Stimulated activated CD8-positive, alpha-beta memory T cell treated with anti-CD3 and anti-CD28 coated beads, Interleukin-2, amount 100 ng/mL, for 1 hour (primary cell): Measurements from ENCODE around the gene MIB1.
A peak's percentile ranks its signal among the peaks of the same experiment; 100 is the strongest.
"Not testable (repeated sequence)": the region's sequence is repeated elsewhere in the genome, so short reads cannot be mapped to it uniquely, and the experiment has no call there.

Source experiments
- DNase-seq, 2 donors: peaks; one replicate each; pipeline ENCODE4 v3.0.0-alpha.2; 2020; ENCODE audit warnings: low read depth in 2 of 2

MIB1 gene

DNA sequence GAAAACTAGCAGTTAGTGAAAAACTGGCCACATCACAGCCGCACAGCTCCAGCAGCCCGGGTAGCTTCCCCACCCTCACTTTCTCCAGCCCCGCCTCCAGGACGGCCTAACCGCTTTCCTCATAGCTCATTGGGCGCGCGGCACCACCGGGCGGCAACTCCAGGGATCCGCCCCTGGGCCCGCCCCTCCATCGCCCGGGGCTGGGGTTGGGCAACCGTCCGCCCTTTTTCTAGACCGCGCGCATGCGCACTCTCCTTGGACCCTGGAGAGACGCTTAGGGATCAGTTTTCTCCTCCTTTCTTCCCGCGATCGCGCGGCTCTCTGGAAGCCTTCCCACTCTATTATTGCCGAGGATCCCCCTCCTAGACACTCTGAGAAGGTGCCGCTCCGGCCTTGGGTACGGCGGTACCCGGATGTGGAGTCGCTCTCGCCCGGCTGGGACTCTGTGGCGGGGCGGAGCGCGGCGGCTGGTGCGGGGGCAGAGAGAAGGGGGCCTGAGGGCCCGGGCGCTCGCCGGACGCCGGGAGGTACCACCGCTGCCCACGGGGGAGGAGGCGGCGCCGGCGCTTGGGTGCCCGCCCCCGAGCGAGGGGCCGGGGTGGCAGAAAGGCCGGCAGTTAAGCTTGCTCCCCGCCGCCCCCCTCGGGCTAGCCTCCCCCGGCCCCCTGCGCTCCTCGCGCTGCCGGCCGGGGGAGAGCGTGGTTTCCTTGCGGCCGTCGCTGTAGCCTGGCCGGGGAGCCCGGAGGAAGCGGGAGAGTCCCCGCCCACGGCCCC is at the start of gene MIB1:
MIB1 (plus strand) TSS at position 255 of the 774 bp plus-strand sequence. CDS start 792 bp downstream, outside the sequence.
- peak; percentile 97 for DNase-seq

DNA sequence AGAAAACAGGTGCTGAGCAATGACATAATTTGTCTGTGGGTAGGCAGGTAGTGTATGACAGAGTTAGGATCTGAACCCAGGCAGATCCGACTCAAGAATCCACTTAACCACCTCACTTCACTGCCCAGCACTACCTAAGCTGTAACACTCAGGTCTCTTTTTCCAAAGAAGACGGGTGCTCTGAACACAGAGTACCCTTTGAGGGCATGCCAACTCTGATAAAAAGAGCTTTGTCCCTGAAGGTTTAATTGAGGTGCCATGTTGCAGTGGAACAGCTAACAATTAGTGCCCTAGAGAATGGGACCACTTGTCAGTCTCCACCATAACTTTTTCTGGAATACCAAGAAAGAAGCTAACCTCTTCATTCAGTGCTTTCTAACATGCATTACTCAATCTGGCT is 47.3 kb upstream of the MIB1 start:
- no peak for DNase-seq

DNA sequence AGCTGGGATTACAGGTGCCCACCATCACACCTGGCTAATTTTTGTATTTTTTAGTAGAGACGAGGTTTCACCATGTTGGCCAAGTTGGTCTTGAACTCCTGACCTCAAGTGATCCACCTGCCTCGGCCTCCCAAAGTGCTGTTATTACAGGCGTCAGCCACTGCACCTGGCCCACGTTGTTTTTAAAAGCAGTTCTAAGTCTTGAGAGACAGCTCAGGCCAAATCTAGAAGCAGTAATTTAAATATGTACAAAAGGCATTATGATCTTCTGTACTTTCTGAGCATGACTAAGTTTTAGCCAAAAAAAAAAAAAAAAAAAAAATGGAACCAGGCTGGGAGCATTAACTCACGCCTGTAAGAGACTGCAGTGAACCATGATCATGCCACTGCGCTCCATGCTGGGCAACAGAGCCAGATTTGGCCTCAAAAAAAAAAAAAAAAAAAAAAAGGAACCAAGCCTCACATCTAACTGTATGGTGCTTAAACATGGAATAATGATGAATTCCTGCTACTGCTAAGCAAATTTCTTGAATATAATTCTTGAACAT is 40.0 kb upstream of the MIB1 start:
- no peak for DNase-seq

DNA sequence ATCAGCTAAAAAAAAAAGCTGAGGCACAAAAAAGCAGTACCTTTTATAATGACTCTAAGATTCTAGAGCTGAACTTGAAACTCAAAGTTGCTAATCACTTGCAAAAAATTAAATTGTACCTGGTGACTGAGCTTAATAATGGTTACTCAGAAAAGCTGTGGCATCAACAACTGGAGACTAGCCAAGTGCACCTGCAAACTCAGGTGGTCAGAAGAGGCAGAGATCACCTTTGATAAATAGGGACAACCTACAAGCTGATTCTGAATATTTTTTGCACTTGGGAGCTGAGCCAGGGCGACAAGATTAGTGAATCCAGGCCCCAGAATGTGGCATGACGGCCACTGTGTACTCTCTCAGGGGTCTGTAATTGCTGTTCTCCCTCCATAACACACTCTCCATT is 39.0 kb upstream of the MIB1 start:
- no peak for DNase-seq

DNA sequence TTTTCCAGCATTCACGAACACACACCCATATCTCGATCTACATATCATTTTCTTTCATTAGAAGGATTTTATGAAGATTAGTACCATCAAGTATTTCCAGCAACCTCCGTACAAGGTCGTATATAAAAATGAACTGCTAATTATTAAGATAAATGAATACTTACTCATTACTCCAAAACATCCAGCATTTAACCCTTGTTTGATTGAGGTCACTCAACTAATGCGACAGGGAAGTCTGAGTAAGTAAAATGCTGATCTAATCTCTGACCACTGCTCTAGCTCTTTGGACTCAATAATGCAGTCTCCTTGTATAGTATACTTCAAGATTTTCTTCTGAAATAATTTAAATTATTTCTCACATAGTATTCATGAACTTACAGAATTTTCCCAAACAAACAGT is 38.0 kb upstream of the MIB1 start:
- no peak for DNase-seq

DNA sequence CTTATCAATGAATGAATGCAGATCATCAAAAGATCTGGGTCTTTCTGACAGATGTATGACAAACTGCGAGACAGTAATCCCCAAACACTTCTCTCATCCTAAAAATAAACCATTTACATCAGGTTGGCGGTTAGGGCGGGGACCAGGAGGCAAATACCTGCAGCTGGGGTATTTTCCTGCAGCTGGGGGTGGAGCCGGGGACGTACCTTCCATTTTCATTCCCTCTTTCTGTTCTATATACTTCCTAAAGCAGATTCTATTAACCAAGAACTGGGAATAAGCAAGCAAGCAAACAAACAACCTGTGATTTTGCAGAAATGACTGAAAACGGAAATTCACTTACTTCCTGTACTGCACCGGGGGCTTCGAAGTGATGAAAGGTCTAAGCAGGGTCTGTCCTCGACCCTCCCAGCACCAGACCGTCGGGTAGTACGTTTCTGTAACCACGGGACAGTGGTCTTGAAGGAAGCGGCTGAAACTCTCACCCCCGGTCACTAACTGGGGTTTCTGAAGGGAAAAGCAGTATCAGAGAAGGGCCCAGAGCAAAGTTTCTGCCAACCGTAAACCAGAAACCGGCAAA is 37.3 kb upstream of the MIB1 start:
- no peak for DNase-seq

DNA sequence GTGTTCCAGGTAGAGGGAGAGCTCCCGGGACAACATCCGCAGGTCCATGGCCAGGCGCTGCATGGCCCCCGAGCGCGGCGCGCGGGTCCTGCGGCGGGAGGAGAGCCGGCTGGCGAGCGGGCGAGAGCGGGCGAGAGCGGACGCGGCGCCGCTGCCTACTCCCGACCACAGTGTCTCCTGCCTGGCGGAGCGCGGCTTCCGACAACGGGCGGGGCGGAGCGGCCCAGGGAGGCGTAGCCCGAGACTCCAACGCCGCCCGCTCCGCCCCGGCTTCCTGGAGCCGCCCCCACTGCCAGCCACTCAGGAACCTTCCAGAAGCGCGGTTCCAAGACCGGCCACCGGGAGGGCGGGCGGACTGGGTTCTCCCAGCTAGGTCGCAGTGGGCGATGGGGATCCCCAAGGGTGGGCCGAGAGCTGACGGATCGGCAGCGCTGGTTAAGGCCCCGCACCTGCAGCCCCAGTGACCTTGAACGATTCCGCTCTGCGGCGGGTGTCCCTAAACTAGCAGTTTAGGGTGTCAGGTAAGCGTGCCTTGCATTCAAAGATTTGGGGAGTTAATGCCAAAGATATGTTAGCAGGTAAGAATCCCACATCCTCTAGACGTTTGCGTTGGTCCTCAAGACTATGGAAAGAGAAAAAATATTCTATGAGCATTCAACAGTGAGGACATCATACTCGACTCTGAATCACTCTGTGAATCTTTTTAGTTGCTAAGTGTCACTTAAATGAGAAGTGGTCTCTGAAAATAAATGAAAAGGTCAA is 35.8 kb upstream of the MIB1 start, which contains the start of gene ABHD3:
ABHD3 (minus strand) TSS at position 172 of the 762 bp plus-strand sequence; CDS start at position 63, 109 bp downstream.
- peak; percentile 79 to 82 for DNase-seq

DNA sequence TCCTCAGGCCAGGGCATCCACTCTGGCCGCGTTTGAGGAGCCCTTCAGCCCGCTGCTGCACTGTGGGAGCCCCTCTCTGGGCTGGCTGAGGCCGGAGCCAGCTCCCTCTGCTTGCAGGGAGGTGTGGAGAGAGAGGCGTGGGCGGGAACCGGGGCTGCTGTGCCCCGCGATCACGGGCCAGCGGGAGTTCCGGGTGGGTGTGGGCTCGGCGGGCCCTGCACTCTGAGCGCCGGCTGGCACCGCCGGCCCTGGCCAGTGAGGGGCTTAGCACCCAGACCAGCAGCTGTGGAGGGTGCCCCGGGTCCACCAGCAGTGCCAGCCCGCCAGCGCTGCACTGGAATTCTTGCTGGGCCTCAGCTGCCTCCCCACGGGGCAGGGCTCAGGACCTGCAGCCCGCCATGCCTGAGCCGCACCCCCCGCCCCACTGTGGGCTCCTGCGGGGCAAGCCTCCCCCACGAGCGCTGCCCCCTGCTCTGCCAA is 34.2 kb upstream of the MIB1 start:
- no peak for DNase-seq

DNA sequence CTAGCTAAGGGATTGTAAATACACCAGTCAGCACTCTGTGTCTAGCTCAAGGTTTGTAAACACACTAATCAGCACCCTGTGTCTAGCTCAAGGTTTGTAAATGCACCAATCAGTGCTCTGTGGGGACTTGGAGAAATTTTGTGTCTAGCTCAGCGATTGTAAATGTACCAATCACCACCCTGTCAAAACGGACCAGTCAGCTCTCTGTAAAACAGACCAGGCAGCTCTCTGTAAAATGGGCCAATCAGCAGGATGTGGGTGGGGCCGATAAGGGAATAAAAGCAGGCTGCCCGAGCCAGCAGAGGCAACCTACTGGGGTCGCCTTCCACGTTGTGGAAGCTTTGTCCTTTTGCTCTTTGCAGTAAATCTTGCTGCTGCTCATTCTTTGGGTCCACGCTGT is 33.5 kb upstream of the MIB1 start:
- not testable (repeated sequence) for DNase-seq

DNA sequence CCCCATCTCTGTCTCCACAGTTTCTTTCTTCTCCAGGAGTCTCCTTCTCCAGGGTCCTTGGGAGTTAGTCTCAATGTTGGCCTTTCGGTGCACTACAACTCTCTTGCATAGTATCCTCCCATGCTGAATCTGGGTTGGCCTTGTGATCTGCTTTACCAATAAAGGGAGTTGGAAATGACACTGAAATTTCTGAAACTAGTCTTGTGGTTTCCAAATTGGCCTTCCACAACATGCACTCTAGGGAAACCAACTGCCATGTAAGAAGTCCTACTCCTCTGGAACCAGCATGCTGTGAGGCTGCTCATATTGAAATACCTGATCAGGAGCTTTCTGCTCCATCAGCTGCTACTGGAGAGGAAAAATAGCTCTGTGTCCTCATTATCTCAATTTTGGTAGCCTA is 26.1 kb upstream of the MIB1 start:
- DNase-seq = no peak

DNA sequence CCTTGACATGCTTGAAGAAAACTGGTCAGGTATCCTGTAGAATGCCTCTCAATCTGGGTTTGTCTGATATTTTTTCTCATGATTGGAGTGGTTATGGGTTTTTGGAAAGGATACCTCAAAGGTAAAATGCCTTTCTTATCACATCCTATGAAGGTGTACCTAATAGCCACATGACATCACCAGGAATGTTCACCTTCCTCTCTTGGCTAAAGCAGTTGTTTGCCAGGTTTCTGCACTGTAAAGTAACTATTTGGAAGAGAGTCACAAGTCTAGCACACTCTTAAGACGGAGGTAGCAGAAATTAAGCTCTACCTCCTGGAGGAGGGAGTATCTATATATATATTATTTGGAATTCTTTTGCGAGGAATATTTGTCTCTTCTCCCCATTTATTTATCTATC is 17.9 kb upstream of the MIB1 start:
- no peak for DNase-seq

DNA sequence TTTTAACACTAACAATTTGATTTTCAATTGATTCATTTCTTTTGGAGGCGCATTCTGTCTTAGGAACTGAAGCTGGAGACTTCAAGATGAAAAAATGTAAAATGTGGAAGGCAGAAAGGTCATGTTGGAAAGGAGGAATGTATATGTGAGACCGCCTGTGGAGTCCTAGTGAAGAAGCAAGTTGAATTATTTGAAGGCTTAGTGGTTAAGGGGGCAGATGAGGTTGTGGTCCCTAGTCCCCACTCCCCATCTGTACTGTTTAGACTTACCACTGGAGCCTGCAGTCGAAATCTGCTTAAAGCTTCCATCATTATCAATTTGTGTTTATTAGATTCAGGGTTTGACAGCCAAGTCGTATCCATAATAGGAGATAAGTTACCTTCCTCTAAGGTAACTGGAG is 15.4 kb upstream of the MIB1 start:
- no peak for DNase-seq

DNA sequence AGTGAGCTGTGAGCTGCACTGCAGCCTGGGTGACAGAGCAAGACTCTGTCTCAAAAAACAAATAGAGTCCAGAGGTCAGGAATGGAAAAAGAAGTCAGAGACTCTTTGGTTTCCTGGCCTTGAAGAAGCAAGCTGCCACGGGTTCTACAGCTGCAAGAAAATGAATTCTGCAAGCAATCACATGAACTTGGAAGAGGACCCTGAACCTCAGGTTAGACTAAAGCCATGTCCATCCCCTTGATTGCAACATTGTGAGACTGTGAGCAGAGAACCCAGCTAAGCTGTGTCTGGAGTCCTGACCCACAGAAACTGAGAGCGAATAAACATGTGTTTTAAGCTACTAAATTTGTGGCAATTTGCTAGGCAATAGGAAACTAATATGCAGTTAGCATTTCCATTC is 12.9 kb upstream of the MIB1 start:
- no peak for DNase-seq

DNA sequence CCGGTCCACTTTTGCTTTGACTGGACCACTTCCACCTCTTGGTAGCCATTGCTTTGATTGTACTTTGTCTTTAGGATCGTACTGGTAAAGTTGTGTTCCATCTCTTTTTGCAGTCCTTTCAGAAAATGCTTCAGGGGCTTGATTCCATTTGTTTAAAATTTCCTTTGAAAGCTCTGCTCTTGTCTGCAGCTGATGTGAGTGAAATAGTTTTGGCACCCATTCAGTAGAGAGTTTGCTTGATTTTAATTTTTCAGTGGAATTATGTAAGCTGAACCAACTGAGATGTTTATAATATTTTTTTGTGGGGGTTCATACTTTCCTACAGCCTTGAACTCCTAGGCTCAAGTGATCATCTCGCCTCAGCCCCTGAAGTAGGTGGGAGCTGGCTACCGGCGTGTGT is 7.6 kb upstream of the MIB1 start:
- DNase-seq = no peak

DNA sequence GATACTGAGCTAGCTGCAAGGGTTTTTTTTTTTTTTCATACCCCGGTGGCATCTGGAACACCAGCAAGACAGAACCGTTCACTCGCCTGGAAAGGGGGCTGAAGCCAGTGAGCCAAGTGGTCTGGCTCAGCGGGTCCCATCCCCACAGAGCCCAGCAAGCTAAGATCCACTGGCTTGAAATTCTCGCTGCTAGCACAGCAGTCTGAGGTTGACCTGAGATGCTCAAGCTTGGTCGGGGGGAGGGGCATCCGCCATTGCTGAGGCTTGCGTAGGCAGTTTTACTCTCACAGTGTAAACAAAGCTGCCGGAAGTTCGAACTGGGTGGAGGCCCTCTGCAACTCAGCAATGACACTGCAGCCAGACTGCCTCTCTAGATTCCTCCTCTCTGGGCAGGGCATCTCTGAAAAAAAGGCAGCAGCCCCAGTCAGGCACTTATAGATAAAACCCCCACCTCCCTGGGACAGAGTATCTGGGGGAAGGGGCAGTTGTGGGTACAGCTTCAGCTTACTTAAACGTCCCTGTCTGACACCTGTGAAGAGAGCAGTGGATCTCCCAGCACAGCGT is 5.1 kb upstream of the MIB1 start:
- DNase-seq = peak in 1 of 2 donors; percentile 7

DNA sequence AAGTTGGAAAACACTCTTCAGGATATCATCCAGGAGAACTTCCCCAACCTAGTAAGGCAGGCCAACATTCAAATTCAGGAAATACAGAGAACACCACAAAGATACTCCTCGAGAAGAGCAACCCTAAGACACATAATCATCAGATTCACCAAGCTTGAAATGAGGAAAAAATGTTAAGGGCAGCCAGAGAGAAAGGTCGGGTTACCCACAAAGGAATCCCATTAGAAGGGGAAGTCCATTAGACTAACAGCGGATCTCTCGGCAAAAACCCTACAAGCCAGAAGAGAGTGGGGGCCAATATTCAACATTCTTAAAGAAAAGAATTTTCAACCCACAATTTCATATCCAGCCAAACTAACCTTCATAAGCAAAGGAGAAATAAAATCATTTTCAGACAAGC is 3.7 kb upstream of the MIB1 start:
- not testable (repeated sequence) for DNase-seq

DNA sequence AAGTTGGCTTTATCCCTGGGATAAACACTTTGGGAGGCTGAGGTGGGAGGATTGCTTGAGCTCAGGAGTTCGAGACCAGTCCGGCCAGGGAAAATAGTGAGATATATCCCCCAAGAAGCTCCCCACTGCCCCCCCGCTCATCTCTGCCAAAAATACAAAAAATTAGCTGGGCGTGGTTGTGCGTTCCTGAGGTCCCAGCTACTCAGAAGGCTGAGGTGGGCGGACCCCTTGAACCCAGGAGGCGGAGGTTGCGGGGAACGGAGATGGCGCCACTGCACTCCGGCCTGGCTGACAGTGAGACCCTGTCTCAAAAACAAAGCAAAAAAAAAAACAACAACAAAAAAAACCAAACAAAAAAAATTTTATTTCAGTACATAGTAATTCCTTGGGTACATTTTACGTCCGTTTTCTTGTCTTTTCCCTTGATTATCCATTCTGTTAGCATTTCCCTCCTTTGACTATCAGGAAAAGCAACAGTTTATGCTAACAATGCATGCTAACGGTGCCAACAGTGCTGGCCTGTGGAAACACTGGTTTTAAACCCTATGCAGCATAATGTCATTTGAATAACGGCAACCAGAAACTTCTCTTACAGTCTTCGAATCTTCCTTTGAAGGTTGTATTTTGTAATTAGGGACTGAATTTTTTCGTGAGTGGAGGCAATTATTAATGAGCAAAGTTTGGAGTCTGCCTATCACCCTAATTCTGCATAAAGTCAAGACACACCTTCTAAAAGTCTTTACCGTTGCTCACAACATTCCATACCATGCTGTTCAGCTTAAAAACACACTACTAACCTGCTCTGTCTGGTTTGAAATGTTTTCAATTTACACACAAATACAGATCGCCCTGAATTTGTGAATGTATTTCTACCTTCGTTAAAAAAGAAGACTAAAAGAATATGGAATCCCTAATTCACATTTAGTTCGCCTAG is 721 bp upstream of the MIB1 start:
- no peak for DNase-seq

DNA sequence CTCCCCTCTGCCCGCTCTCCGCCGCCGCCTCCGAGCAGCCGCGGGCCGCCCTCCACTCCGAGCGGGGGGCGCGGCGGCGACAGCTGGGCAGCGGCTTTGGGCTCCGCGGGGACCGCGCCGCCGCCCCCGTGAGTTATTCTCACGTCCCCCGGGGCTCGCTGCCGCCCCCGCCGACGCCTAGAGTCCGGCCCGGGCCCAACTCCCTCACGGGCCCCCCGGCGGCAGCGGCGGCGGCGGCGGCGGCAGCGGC is 645 bp downstream of the MIB1 start:
- DNase-seq = peak in 1 of 2 donors; percentile 28

DNA sequence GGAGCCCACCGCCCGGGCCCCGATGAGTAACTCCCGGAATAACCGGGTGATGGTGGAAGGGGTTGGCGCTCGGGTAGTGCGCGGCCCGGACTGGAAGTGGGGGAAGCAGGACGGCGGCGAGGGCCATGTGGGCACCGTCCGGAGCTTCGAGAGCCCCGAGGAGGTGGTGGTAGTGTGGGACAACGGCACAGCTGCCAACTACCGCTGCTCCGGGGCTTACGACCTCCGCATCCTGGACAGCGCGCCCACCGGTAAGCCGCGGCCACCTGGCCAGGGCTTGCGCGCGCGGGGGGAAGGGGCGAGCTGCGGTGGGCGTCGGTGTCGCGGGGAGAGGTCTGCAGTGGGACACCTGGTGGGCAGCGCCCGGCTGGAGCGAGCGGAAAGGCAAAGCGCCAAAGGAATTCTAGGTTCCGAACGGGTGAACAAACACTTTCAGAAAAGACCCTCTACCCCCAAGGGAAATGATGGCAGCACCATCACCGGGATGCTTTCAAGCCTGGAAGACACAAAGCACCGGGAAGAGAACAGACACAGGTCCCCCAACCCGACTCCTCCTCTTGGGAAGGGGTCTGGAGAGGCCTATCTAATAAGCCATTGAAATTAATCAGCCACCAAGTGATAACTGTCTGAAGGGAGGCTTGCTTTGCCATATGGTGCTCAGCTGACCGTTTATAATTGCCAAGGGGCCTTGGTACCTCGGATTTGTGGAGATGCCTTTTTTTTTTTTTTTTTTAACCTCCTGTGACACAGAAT is 1.1 kb downstream of the MIB1 start:
- DNase-seq = no peak

DNA sequence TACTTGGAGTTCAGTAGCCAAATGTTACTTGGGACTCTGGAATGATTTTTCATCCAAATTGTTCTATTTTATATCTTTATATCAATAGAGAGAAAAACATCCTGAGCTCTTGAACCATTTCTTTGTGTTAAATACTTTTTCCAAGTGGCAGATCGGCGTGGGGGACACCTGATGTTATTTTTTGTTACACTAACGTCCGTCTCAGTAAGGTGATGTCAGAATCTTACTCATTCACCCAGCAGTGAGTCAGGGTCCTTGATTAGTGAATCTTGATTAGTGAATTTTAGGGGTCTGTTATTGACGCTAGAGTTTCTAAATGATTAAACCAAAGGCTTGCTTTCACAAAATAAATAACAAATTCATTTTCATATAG is 1.7 kb downstream of the MIB1 start:
- DNase-seq = no peak
